Measurements from ENCODE around the gene TLE6. TPM values are rescaled to one million over a fixed set of nuclear protein-coding genes. Genes with fewer than 3 reads are reported as not detected.

The TLE6 gene
- total and polyA plus RNA-seq, 2 donors (not counting 3 experiments of a cell fraction or from before 2014, with no cell fraction given) = 1.6 to 1.9 TPM

GRCh38 chr19:2942928-2943640 lies 34.3 kb upstream of the TLE6 start:
- Histone ChIP-seq H3K27me3 (ENCODE audit: control insufficient read depth in 2 of 2, insufficient read depth in 2 of 2, low read length in 2 of 2) (no peaks in the 10 kb centered on the region), H3K4me2 (ENCODE audit: insufficient read depth, low read length) (no peak overlapping the region), H3K4me1 (ENCODE audit: control insufficient read depth, extremely low read depth, insufficient read depth, low read length) (peaks cover 19% of the 10 kb centered on the region), H4K20me1 (replicated peaks; ENCODE audit: control insufficient read depth, extremely low read depth, insufficient read depth, low read length) (no peaks in the 10 kb centered on the region), H3K9ac (replicated peaks; ENCODE audit: extremely low read depth, insufficient read depth, low read length) (no peak overlapping the region), H3K27ac (ENCODE audit: insufficient read depth, low read depth, low read length) (no peak overlapping the region), H2AFZ (ENCODE audit: low read depth, low read length) (no peak overlapping the region), H3K9me1 (replicated peaks; ENCODE audit: control insufficient read depth, extremely low read depth, insufficient read depth, low read length) (no peaks in the 10 kb centered on the region), H3K9me3 (replicated peaks; ENCODE audit: control insufficient read depth, insufficient read depth, low read length) (no peaks in the 10 kb centered on the region), H3K4me3 (replicated peaks in 1 of 3; ENCODE audit: insufficient read depth in 1 of 3, low read depth in 1 of 3, low read length in 3 of 3) (no peak overlapping the region), H3K36me3 (ENCODE audit: control insufficient read depth in 2 of 2, extremely low read depth in 1 of 2, insufficient read depth in 2 of 2, low read length in 2 of 2) (peaks cover 6 to 9% of the 10 kb centered on the region in 2 experiments), H3K79me2 (ENCODE audit: control insufficient read depth, insufficient read depth, low read length) (peaks cover 3% of the 10 kb centered on the region)
- intact Hi-C loops (cut with micrococcal nuclease) = no loop called here
- no TSS peak for BruUV-seq (replicated peaks)
- DNase-seq (ENCODE audit: low read depth, low spot score) (no peak), FAIRE-seq (no peak)
- dilution Hi-C loops (cut with MboI; ENCODE audit: extremely low pct_ligation_motif_present, low sequenced_read_pairs) = no loop called here
- ChIA-PET CTCF (interaction anchor here (1.1 to 1.5 kb wide), 4 partner anchors 8 to 56 kb away, joined by 3 to 7 read pairs (median 4); partner anchors contain the start of gene ZNF57), POLR2A (no interaction called here)
- TF ChIP-seq FOS (IDR thresholded peaks at IDR 0.05; ENCODE audit: borderline replicate concordance, insufficient read depth, low read length) (no peak), JUN (IDR thresholded peaks at IDR 0.05; ENCODE audit: borderline replicate concordance, insufficient read depth, insufficient read length, low read depth) (no peak)

- Histone ChIP-seq H4K20me1 (replicated peaks; ENCODE audit: control insufficient read depth, extremely low read depth, insufficient read depth, low read length) (no peaks in the 10 kb centered on the region), H3K79me2 (ENCODE audit: control insufficient read depth, insufficient read depth, low read length) (peaks cover 3% of the 10 kb centered on the region), H3K9me3 (replicated peaks; ENCODE audit: control insufficient read depth, insufficient read depth, low read length) (no peaks in the 10 kb centered on the region), H3K4me3 (replicated peaks in 1 of 3; ENCODE audit: insufficient read depth in 1 of 3, low read depth in 1 of 3, low read length in 3 of 3) (peak overlapping the region; percentile 53 to 87 (median 54)), H3K4me1 (ENCODE audit: control insufficient read depth, extremely low read depth, insufficient read depth, low read length) (peaks cover 28% of the 10 kb centered on the region), H3K9me1 (replicated peaks; ENCODE audit: control insufficient read depth, extremely low read depth, insufficient read depth, low read length) (no peaks in the 10 kb centered on the region), H3K4me2 (ENCODE audit: insufficient read depth, low read length) (peak overlapping the region; percentile 57), H3K36me3 (ENCODE audit: control insufficient read depth in 2 of 2, extremely low read depth in 1 of 2, insufficient read depth in 2 of 2, low read length in 2 of 2) (peaks cover under 1 to 2% of the 10 kb centered on the region in 2 experiments), H3K27ac (ENCODE audit: insufficient read depth, low read depth, low read length) (no peak overlapping the region), H3K9ac (replicated peaks; ENCODE audit: extremely low read depth, insufficient read depth, low read length) (peak overlapping the region; percentile 56), H3K27me3 (ENCODE audit: control insufficient read depth in 2 of 2, insufficient read depth in 2 of 2, low read length in 2 of 2) (no peaks in the 10 kb centered on the region), H2AFZ (ENCODE audit: low read depth, low read length) (peak overlapping the region; percentile 52)
- no TSS peak for BruUV-seq (replicated peaks)
- FAIRE-seq (no peak), DNase-seq (ENCODE audit: low read depth, low spot score) (no peak)
- dilution Hi-C loops (cut with MboI; ENCODE audit: extremely low pct_ligation_motif_present, low sequenced_read_pairs) (no loop called here), intact Hi-C loops (cut with micrococcal nuclease) (no loop called here)
- ChIA-PET CTCF (interaction anchor here (1.0 to 1.2 kb wide), 2 partner anchors 57 to 296 kb away, joined by 3 to 7 read pairs; no protein-coding TSS in a partner anchor), POLR2A (no interaction called here)
- TF ChIP-seq MAX (IDR thresholded peaks at IDR 0.05; ENCODE audit: insufficient read depth, insufficient read length) = no peak
- TF ChIP-seq CTCF (IDR thresholded peaks at IDR 0.05; ENCODE audit: extremely low read depth in 1 of 2, insufficient read depth in 1 of 2, low read depth in 1 of 2, low read length in 2 of 2) = no peak
- no peak for TF ChIP-seq GATA2 (IDR thresholded peaks at IDR 0.05; ENCODE audit: insufficient read depth, insufficient read length, low read depth, low read length)
- TF ChIP-seq JUN (IDR thresholded peaks at IDR 0.05; ENCODE audit: borderline replicate concordance, insufficient read depth, insufficient read length, low read depth) = no peak
- TF ChIP-seq FOS (IDR thresholded peaks at IDR 0.05; ENCODE audit: borderline replicate concordance, insufficient read depth, low read length) = no peak
- TF ChIP-seq POLR2AphosphoS5 (IDR thresholded peaks at IDR 0.05; ENCODE audit: insufficient read depth, low read depth, low read length) = no peak
- TF ChIP-seq MYC (IDR thresholded peaks at IDR 0.05; ENCODE audit: low read depth, low read length) = no peak
- no peak for TF ChIP-seq POLR2A (IDR thresholded peaks at IDR 0.05; ENCODE audit: low read depth, low read length)
These were observed 33.0 kb upstream of the TLE6 start for GRCh38 chr19:2944403-2944774.

Data from endothelial cell of umbilical vein (primary cell).